SK-N-MC (cell line): Measurements from ENCODE around the gene COA7.

Experiments used
- EZH2 ChIP-seq: fragments of 200-600 bp; sonication (generic); IDR thresholded peaks from one replicate; pipeline ENCODE4 v1.6.1; 2017; ENCODE audit warnings: antibody characterized with exemption
- FOXP2 ChIP-seq: optimal IDR thresholded peaks from 2 replicates; pipeline ENCODE3; 2011; ENCODE audit warnings: mild to moderate bottlenecking, moderate library complexity; ENCODE audit not compliant: insufficient read depth; ENCODE audit errors: extremely low read length, control extremely low read depth
- POLR2AphosphoS5 ChIP-seq: IDR thresholded peaks from 2 replicates; pipeline ENCODE4 v1.6.1; 2012; ENCODE audit warnings: mild to moderate bottlenecking, low read depth, low read length, borderline replicate concordance

DNA sequence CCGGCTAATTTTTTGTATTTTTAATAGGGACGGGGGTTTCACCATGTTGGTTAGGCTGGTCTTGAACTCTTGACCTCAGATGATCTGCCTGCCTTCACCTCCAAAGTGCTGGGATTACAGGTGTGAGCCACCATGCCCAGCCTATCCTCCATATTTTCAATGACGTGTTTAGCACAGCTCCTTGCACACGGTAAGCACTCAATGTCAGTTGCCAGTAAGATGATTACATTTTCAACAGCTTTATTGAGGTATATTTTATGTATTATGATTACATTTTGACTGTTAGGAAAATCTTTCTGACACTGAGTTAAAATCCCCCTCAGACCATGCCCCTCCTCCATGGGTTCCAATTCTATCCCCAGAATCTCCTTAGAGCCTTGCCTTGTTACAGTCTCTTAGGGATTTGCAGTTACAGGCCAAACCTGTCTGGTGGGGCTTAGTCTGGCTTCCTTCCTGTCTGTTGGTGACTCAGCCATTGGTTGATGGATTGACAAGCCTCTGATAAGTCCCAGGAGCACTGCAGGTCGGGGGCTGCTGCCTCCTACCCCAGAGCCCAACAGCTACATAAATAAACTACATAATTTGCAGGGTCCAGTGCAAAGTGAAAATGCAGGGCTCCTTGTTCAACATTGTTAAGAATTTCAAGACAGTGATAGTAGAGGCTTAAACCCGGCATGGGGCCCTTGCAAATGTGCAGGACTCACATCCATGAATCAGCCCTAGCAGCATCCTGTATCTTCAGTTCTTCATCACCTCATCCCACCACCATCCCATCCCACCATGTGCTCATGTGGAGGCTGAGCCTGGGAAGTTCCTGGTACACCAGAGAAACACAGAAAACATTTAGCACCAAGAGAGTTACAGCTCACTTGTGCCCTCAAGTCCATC is 23.4 kb downstream of the COA7 start:
- TF ChIP-seq POLR2AphosphoS5 (no peak), EZH2 (no peak), FOXP2 (no peak)
